RPMI8226 (cell line): ENCODE data around the gene GFRA3.

Experiments used
- DNase-seq: peaks from one replicate; pipeline ENCODE4 v3.0.0-alpha.2; 2015

The GFRA3 gene

GRCh38 chr5:138246334-138246733, 28.1 kb downstream of the GFRA3 start:
- no peak for DNase-seq

GRCh38 chr5:138245717-138246116, 28.7 kb downstream of the GFRA3 start:
- no peak for DNase-seq

- DNase-seq, result no peak
Observed at GRCh38 chr5:138243794-138244193, 30.6 kb downstream of the GFRA3 start.

- peak; percentile 29 for DNase-seq
Observed at GRCh38 chr5:138241688-138242571, 32.5 kb downstream of the GFRA3 start.

- no peak for DNase-seq
Observed at GRCh38 chr5:138240650-138241385, 33.6 kb downstream of the GFRA3 start.

- DNase-seq, result no peak
Observed at GRCh38 chr5:138238034-138238433, 36.4 kb downstream of the GFRA3 start.

GRCh38 chr5:138234651-138235050, 39.8 kb downstream of the GFRA3 start:
- no peak for DNase-seq

- no peak for DNase-seq
Observed at GRCh38 chr5:138233280-138233679, 41.1 kb downstream of the GFRA3 start.

GRCh38 chr5:138230981-138231589, 43.3 kb downstream of the GFRA3 start:
- no peak for DNase-seq

- no peak for DNase-seq
Observed at GRCh38 chr5:138230261-138230660, 44.2 kb downstream of the GFRA3 start.

GRCh38 chr5:138229387-138229786, 45.0 kb downstream of the GFRA3 start:
- DNase-seq, result no peak

- DNase-seq, result no peak
Observed at GRCh38 chr5:138226910-138227309, 47.5 kb downstream of the GFRA3 start.

GRCh38 chr5:138224712-138225111, 49.7 kb downstream of the GFRA3 start:
- no peak for DNase-seq

- no peak for DNase-seq
Observed at GRCh38 chr5:138223532-138223931, 50.9 kb downstream of the GFRA3 start.

- DNase-seq, result no peak
Observed at GRCh38 chr5:138216799-138217198, 57.6 kb downstream of the GFRA3 start.

GRCh38 chr5:138213161-138214029, 61.0 kb downstream of the GFRA3 start, which contains the start of gene CDC23:
Gene CDC23, minus strand, starts transcription at chr5:138213323. Its CDS starts 11 bp downstream, at chr5:138213312.
- peak; percentile 95 for DNase-seq

GRCh38 chr5:138212828-138213160, 61.6 kb downstream of the GFRA3 start:
- DNase-seq, result no peak

- no peak for DNase-seq
Observed at GRCh38 chr5:138210985-138211384, 63.4 kb downstream of the GFRA3 start.
